Activated CD8-positive, alpha-beta memory T cell treated with anti-CD3 and anti-CD28 coated beads for 4 hours (primary cell): ENCODE measurements around the gene CSTF3.
A peak's percentile ranks its signal among the peaks of the same experiment; 100 is the strongest.
"Not testable (repeated sequence)": the region's sequence is repeated elsewhere in the genome, so short reads cannot be mapped to it uniquely, and the experiment has no call there.

ENCODE experiments used
- DNase-seq, 2 donors: peaks; one replicate each; pipeline ENCODE4 v3.0.0-alpha.2; 2020; ENCODE audit warnings: low read depth in 2 of 2

The CSTF3 gene

GRCh38 chr11:33086017-33086416 is 75.3 kb downstream of the CSTF3 start:
- no peak for DNase-seq

DNA sequence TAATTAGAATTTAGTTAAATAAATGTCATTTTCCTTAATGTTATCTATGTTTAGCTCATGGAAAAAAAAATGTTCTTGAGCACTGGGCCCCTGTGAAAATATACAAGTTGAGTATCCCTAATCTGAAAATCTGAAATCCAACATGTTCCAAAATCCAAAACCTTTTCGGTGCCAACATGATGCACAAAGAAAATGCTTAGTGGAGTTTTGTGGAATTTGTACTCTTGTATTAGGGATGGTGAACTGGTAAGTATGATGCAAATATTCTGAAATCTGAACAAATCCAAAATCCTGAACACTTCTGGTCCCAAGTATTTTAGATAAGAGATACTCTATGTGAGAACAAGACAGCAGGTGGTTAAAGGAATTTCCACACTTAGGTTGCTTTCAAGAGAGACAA is 77.4 kb downstream of the CSTF3 start:
- no peak for DNase-seq

- no peak for DNase-seq
These were observed 88.8 kb downstream of the CSTF3 start for GRCh38 chr11:33072465-33072864.

DNA sequence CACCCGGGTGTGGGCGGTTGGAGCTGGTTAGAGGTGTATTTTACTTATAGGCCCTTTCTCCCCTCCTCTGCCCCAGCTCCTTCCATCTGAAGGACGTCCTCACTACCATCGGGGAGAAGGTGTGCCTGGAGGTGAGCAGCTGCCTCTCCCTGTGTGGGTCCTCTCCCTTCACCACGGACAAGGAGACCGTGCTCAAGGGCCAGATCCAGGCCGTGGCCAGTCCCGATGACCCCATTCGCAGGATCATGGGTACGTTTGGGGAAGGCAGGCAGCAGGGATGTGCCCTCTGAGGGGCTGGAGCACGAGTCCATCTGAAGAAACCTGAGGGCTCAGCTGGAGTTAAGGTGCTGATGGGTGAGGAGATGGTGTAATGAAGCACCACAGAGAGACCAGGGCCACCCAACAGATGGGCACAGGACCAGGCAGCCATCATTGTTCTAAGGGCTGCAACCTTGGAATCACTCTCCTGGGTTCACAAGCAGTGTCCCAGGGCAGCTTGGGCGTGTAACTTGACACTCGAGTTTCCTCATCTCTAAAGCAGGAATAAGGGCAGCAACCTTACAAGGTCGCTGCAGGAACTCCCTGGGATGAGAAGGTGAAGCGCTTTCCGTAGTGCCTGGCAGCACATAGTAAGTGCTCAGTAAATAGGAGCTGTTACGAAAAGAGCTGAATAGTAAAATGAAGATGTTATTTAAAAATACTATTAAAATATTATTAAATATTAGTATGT is 92.5 kb downstream of the CSTF3 start:
- no peak for DNase-seq

- DNase-seq, result no peak
These were observed 94.0 kb downstream of the CSTF3 start for GRCh38 chr11:33067294-33067693.

DNA sequence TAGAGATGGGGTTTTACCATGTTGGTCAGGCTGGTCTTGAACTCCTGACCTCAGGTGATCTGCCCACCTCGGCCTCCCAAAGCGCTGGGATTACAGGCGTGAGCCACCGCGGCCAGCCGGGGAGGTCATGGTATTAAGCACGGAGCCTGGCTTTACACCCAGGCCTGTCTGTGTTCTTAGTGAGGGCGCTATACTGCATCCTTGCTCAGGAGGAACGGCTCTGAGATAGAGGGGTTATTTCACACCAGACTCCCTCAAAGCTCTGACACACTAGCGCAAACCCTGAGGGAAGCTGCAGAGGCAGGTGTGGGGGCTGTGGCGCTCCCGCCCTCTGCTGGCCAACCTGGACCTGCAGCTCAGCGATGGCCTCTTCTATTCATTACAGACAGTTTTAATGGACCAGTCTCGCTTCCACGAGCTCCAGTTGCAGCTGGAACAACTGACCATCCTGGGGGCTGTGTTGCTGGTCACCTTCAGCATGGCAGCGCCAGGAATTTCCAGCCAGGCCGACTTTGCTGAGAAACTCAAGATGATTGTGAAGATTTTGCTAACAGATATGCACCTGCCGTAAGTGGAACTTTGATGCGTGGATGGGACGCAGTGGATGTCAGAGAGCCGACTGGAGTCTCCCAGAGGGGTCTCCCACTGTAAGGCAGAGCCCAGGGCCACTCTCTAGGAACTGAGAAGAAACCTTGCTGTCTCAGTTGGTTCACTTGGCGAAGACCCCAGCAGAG is 95.7 kb downstream of the CSTF3 start:
- peak; percentile 38 to 56 for DNase-seq

GRCh38 chr11:33064866-33065265 is 96.4 kb downstream of the CSTF3 start:
- no peak for DNase-seq

DNA sequence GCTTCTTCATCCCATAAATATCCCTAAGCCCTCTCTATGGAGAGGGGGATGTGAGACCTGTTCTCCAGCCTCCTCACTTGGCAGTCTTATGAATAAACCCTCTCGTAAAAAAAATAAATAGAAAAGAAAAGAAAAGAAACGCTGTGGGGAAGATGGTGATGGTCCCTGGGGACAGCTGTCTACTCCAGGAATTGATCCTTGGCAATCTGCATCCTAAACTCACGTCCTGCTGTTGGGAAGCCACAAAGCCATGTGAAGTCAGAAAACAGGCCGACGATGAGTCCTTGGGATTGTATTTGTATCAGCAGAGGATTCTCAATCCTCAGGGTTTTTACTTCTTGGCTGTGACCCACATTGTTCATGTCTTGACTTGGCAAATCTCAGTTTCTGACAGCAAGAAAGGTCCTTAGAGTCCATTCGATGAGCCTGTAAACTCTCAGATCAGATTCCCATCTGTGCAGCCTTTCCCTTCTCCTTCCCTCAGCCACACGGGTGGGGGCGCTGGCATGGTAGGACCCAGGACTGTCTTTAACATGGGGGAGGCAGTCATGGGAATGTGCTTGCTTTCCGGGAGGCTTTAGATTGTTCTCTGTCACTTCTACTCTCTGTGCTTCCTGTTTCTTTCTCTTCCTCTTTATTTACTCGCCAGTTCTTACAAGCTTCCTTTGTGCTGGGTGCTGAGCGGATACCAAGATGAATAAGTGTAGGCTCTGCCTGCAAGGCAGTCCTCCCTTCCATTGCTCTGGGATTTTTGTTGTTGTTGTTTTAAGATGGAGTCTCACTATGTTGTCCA is 97.1 kb downstream of the CSTF3 start:
- no peak for DNase-seq

GRCh38 chr11:33063326-33063881 is 97.9 kb downstream of the CSTF3 start:
- no peak for DNase-seq

DNA sequence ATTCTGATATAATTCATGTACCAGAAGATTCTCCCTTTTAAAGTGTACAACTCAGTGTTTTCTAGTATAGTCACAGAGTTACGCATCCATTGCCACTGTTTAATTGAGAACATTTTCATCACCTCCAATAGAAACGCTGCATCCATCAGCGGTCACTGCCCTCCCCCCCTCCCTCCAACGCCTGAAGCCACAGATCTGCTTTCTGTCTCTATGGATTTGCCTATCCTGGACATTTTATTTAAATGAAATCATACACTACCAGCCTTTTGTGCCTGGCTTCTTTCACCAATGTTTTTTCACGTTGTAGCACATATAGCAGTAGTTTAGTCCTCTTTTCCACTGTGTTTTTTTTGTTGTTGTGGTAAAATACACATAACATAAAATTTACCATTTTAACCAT is 99.1 kb downstream of the CSTF3 start:
- no peak for DNase-seq

DNA sequence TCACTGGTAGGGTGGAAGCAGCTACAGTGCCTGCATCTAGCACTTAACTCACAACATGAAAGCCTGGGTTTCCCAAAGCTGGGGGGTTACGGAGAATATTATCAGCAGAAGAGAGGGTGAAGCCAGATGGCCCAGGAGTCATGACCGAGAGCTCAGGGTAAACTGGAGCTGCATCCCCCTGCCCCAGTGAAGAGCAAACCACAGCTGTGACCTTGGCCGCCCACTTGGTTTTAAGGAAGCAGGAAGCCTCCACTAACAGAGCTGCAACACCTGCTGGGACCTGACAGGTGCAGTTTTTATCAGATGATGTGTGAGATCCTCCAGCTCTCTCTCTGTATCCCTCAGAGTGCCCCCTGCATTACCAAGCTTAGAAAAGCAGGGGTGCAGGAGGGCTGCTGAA is 101.0 kb downstream of the CSTF3 start:
- no peak for DNase-seq

- DNase-seq, result no peak
These were observed 101.8 kb downstream of the CSTF3 start for GRCh38 chr11:33059331-33060007.

DNA sequence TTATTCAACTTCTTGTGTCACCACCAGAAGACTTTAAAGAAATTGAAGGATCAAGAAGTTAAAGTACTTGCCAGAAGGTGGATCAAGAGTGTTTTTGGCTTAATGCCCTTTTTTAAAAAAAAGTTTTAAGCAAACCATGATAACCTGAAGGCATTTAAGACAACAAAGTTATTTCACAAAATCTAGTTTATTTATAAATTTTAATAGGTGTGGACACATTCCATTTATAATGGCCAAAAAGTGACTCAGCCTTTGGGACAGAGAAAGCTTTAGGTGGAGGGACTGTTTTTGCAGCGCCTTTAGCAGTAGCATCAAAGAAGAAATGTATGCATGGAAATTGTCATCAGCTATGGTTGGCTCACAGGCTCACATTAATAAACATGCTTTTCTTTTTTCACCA is 104.0 kb downstream of the CSTF3 start:
- DNase-seq, result no peak

- no peak for DNase-seq
These were observed 105.9 kb downstream of the CSTF3 start for GRCh38 chr11:33055375-33055774.

DNA sequence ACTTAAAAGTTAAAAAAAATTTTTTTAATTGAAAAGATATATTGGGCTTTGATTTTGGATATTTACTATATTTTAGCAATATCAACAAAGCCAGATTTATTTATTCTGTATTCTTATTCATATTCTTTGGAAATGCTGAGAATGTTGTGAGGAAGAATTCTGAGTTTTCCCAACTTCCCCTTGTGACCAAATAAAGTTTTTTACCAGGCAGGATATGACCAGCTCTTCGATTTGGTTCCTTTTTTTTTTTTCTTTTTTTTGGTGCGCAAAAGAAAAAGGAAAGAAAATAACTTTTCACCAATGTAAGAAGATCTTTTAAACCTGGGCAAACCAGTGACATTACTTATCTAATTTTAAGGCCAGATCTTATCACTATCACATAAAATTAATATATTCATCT is 109.0 kb downstream of the CSTF3 start:
- no peak for DNase-seq

GRCh38 chr11:33049565-33050408 is 111.5 kb downstream of the CSTF3 start:
- not testable (repeated sequence) for DNase-seq

DNA sequence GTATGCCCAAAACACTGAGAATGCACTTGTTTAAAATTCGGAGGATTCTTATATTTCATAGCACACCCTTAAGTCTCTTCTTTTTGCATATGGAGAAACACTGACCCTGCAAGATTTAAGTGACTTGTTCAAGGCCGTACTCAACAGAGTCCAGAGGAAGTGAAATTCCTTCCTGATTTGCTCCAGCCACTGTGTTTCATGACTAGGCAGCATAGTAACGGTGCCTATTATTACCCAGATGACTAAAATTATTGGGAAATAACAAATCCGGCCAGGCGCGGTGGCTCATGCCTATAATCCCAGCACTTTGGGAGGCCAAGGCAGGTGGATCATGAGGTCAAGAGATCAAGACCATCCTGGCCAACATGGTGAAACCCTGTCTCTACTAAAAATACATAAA is 112.6 kb downstream of the CSTF3 start:
- not testable (repeated sequence) for DNase-seq

- DNase-seq, result no peak
These were observed 115.6 kb downstream of the CSTF3 start for GRCh38 chr11:33045551-33046255.

DNA sequence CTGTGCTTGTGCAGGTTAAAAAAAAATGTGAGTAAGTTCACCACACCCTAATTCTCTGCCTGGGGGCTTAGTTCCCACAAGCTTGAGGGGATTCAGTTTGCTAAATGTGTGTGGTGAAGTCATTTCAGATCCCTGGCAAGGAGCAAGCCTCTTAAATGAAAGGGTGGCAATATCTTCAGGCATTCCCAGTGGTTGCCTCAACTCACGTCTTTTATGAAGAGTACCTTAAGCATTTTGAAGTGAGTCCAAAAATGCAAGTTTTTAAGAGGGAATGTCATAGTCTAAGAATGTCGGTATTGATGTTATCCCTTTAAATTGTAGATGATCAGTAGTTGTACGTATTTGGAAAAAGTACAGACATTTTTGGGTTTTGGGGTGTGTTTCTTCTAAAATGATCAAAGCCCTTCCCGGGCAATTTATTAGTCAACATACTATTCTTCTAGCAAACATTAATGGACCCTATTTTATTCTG is 117.0 kb downstream of the CSTF3 start:
- no peak for DNase-seq

GRCh38 chr11:33043221-33043830 is 118.0 kb downstream of the CSTF3 start:
- DNase-seq, result no peak
